ENCODE data around the gene FAM117A.

FAM117A gene

DNA sequence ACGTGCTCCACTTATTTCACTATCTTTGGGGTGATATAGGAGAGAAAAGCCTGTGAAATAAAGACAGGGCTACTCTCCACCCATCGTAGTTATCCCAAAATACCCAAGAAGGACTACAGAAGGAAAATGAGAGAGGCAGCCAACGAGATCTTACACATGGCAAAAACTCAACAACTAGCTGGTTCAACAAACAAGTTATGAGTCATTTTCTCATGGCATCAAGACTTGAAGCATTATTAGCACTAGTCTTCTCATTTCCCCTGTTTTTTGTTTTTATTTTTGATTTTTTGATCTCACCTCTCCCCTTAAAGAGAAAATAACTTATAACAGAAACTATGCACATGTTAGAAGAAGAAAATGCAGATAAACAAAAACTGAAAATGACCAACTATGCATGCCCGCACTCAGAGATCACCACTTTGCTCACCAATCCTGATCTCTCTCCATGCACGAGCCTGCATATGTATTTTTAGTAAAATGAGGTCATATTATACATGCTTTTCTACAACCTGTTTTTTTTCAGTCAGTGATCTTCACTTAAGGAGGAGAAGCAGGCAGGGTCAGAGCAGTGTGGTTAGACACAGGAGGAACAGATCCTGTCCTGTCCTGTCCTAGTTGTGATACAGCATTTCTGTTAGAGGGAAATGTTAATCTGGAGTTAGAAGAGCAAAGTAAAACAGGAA, 22.8 kb downstream of the FAM117A start:
- no peak for TF ChIP-seq FOXM1 (IDR thresholded peaks at IDR 0.05; ENCODE audit: borderline replicate concordance, low read depth)
- no peak for TF ChIP-seq TAF1 (IDR thresholded peaks at IDR 0.05; ENCODE audit: low read depth)
- TF ChIP-seq EP300 (IDR thresholded peaks at IDR 0.05; ENCODE audit: borderline replicate concordance): no peak
- no peak for TF ChIP-seq TEAD4 (IDR thresholded peaks at IDR 0.05)
- no peak for TF ChIP-seq NFIC (IDR thresholded peaks at IDR 0.05)
- no peak for TF ChIP-seq RAD21 (IDR thresholded peaks at IDR 0.05; ENCODE audit: low read depth)
- TF ChIP-seq, protein P1, sequence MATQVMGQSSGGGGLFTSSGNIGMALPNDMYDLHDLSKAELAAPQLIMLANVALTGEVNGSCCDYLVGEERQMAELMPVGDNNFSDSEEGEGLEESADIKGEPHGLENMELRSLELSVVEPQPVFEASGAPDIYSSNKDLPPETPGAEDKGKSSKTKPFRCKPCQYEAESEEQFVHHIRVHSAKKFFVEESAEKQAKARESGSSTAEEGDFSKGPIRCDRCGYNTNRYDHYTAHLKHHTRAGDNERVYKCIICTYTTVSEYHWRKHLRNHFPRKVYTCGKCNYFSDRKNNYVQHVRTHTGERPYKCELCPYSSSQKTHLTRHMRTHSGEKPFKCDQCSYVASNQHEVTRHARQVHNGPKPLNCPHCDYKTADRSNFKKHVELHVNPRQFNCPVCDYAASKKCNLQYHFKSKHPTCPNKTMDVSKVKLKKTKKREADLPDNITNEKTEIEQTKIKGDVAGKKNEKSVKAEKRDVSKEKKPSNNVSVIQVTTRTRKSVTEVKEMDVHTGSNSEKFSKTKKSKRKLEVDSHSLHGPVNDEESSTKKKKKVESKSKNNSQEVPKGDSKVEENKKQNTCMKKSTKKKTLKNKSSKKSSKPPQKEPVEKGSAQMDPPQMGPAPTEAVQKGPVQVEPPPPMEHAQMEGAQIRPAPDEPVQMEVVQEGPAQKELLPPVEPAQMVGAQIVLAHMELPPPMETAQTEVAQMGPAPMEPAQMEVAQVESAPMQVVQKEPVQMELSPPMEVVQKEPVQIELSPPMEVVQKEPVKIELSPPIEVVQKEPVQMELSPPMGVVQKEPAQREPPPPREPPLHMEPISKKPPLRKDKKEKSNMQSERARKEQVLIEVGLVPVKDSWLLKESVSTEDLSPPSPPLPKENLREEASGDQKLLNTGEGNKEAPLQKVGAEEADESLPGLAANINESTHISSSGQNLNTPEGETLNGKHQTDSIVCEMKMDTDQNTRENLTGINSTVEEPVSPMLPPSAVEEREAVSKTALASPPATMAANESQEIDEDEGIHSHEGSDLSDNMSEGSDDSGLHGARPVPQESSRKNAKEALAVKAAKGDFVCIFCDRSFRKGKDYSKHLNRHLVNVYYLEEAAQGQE (IDR thresholded peaks at IDR 0.05; ENCODE audit: low read depth): no peak
- no peak for TF ChIP-seq CREB1 (IDR thresholded peaks at IDR 0.05; ENCODE audit: low read depth)
- no peak for TF ChIP-seq TCF12 (IDR thresholded peaks at IDR 0.05; ENCODE audit: low read depth)
- TF ChIP-seq YY1 (IDR thresholded peaks at IDR 0.05; ENCODE audit: low read depth): no peak
- no peak for TF ChIP-seq CEBPB (IDR thresholded peaks at IDR 0.05)
- TF ChIP-seq EGR1 (IDR thresholded peaks at IDR 0.05): no peak
- TF ChIP-seq, protein P2, sequence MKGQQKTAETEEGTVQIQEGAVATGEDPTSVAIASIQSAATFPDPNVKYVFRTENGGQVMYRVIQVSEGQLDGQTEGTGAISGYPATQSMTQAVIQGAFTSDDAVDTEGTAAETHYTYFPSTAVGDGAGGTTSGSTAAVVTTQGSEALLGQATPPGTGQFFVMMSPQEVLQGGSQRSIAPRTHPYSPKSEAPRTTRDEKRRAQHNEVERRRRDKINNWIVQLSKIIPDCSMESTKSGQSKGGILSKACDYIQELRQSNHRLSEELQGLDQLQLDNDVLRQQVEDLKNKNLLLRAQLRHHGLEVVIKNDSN (IDR thresholded peaks at IDR 0.05): no peak
- TF ChIP-seq ZBTB7A (IDR thresholded peaks at IDR 0.05; ENCODE audit: low read depth): no peak
- TF ChIP-seq, protein P3, sequence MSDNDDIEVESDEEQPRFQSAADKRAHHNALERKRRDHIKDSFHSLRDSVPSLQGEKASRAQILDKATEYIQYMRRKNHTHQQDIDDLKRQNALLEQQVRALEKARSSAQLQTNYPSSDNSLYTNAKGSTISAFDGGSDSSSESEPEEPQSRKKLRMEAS (IDR thresholded peaks at IDR 0.05): no peak

DNA sequence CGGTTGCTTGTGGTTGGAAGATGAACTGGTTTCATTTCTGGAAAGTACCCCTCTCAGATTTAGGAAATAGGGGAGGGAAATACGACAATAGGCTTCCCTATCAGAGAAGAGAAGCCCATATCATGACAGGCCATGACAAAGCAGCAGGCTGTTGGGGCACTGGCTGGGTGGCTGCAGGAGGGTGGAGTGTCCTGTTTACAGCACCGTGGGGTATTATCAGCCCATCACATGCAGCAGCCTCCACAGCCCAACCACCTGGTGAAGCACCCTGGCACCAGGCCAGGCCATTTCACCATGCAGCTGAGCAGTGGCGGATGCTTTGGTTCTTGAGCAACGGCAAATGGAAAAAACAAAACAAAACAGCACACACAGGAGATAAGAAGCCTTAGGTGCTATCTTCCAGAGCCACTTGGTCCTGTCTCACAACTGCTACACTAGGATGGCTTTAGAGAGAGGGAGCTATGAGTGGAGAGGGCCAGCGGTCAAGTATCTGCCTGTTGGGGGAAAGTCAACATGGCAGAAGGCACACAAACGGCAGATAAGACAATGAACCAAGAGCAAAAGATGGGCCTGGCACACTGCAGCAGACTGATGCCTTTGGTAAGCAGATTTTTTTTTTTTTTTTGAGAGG, 24.2 kb downstream of the FAM117A start:
- TF ChIP-seq EP300 (IDR thresholded peaks at IDR 0.05; ENCODE audit: borderline replicate concordance): no peak
- no peak for TF ChIP-seq FOXM1 (IDR thresholded peaks at IDR 0.05; ENCODE audit: borderline replicate concordance, low read depth)
- no peak for TF ChIP-seq RAD21 (IDR thresholded peaks at IDR 0.05; ENCODE audit: low read depth)
- no peak for TF ChIP-seq NFIC (IDR thresholded peaks at IDR 0.05)

DNA sequence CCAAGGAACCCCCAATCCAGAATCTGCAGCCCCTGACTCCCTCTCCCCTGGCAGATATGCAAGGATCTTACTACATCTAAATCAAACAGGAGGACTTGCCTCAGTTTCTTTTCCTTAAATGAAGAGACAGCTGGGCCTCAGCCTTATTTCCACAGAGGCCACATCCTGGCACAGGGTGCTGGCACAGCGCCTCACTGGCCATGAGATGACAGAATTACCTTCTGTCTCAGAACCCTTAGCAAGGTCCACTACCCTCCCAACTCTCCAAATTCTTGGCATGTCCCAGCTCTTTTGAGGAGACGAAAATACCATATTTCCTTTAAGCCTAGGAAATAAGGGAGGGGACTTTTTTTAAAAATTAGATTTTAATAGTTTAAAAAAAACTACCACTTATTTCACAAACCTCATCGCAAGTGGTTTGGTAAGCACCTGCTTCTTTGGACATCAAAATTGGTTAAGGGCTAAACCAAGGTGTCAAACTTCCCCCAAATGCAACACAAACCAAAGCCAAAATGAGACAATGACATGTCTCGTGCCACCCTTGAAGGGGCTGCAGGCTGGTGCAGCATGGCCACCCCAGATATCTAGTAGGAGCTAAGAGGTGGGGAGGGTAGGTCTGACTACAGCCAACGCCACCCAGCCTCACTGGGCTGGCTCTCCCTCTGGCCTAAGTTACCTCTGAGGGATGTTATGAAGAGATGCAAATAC, 25.3 kb downstream of the FAM117A start:
- TF ChIP-seq TAF1 (IDR thresholded peaks at IDR 0.05; ENCODE audit: low read depth) (no peak), CEBPB (IDR thresholded peaks at IDR 0.05) (no peak), EP300 (IDR thresholded peaks at IDR 0.05; ENCODE audit: borderline replicate concordance) (no peak), TEAD4 (IDR thresholded peaks at IDR 0.05) (no peak), FOXM1 (IDR thresholded peaks at IDR 0.05; ENCODE audit: borderline replicate concordance, low read depth) (no peak), ZBTB7A (IDR thresholded peaks at IDR 0.05; ENCODE audit: low read depth) (no peak)

DNA sequence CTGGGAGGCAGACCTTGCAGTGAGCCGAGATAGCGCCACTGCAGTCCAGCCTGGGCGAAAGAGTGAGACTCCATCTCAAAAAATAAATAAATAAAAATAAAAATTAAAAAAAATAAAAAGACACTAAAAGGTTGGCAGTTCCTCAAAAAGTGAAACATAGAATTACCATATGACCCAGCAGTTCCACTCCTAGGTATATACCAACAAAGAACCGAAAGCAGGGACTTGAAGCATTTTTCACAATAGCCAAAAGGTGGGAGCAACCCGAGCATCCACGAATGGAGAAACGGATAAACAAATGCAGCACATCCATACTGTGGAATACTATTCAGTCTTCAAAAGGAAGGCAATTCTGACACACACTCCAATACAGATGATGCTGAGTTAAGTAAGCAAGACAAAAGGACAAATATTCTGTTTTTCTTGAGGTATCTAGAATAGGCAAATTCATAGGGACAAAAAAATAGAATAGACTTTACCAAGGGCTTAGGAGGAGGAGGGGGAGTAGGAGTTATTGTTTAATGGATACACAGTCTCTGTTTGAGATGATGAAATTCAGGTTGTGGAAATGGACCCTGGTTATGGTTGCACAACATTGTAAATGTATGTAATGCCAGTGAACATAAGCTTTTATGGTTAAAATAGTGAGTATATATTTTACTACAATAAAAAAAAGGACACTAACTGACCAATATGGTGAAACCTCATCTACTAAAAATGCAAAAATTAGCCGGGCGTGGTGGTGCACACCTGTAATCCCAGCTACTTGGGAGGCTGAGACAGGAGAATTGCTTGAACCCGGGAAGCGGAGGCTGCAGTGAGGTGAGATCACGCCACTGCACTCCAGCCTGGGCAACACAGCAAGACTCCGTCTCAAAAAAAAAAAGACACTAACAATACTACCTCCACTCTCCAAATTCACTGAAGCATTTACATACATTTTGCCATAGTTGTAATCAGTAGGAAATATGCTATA, 29.1 kb downstream of the FAM117A start:
- TF ChIP-seq YY1 (IDR thresholded peaks at IDR 0.05; ENCODE audit: low read depth): no peak

DNA sequence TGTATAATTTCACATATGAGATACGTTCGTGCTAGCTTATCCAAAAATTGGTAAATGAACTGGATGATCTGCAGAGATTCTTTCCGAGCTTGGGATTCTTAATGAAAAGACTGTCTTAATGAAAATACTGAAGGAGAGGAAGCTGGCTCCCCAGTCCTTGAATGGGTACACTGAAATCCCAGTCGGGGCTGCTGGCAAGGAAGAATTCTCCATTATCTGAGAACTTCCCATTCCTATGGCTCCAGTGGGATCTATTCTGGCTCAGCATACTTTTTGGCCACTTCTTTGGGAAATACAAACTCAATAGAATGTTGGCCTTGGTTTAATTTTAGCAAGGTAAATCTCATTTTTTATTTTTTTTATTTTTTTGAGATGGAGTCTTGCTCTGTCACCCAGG, 32.5 kb downstream of the FAM117A start:
- TF ChIP-seq NFIC (IDR thresholded peaks at IDR 0.05): no peak
- TF ChIP-seq, protein P2 (IDR thresholded peaks at IDR 0.05): no peak
- no peak for TF ChIP-seq TCF12 (IDR thresholded peaks at IDR 0.05; ENCODE audit: low read depth)
- TF ChIP-seq FOXM1 (IDR thresholded peaks at IDR 0.05; ENCODE audit: borderline replicate concordance, low read depth): no peak
- TF ChIP-seq CREB1 (IDR thresholded peaks at IDR 0.05; ENCODE audit: low read depth): no peak
- TF ChIP-seq, protein P3 (IDR thresholded peaks at IDR 0.05): no peak
- no peak for TF ChIP-seq TAF1 (IDR thresholded peaks at IDR 0.05; ENCODE audit: low read depth)
- no peak for TF ChIP-seq ZBTB7A (IDR thresholded peaks at IDR 0.05; ENCODE audit: low read depth)
- TF ChIP-seq, protein P1 (IDR thresholded peaks at IDR 0.05; ENCODE audit: low read depth): no peak
- TF ChIP-seq EGR1 (IDR thresholded peaks at IDR 0.05): no peak
- no peak for TF ChIP-seq CEBPB (IDR thresholded peaks at IDR 0.05)
- no peak for TF ChIP-seq RAD21 (IDR thresholded peaks at IDR 0.05; ENCODE audit: low read depth)
- TF ChIP-seq YY1 (IDR thresholded peaks at IDR 0.05; ENCODE audit: low read depth): no peak
- TF ChIP-seq EP300 (IDR thresholded peaks at IDR 0.05; ENCODE audit: borderline replicate concordance): no peak
- no peak for TF ChIP-seq TEAD4 (IDR thresholded peaks at IDR 0.05)
